ENCODE results near the gene BCL11A.

BCL11A gene

GRCh38 chr2:60544954-60545560 lies 8.4 kb downstream of the BCL11A start:
- no peak for DNase-seq (ENCODE audit: low spot score)

GRCh38 chr2:60544062-60544461 lies 9.4 kb downstream of the BCL11A start:
- DNase-seq (ENCODE audit: low spot score) = no peak

- DNase-seq (ENCODE audit: low spot score) = no peak
Measured at GRCh38 chr2:60541056-60541651, 12.3 kb downstream of the BCL11A start.

- DNase-seq (ENCODE audit: low spot score) = no peak
Measured at GRCh38 chr2:60540074-60540473, 13.4 kb downstream of the BCL11A start.

GRCh38 chr2:60539140-60539539 lies 14.3 kb downstream of the BCL11A start:
- DNase-seq (ENCODE audit: low spot score) = no peak

- DNase-seq (ENCODE audit: low spot score) = no peak
Measured at GRCh38 chr2:60538101-60538500, 15.4 kb downstream of the BCL11A start.

GRCh38 chr2:60536746-60537145 lies 16.7 kb downstream of the BCL11A start:
- no peak for DNase-seq (ENCODE audit: low spot score)

GRCh38 chr2:60535685-60536312 lies 17.7 kb downstream of the BCL11A start:
- no peak for DNase-seq (ENCODE audit: low spot score)

GRCh38 chr2:60534892-60535684 lies 18.4 kb downstream of the BCL11A start:
- no peak for DNase-seq (ENCODE audit: low spot score)

GRCh38 chr2:60534052-60534685 lies 19.3 kb downstream of the BCL11A start:
- no peak for DNase-seq (ENCODE audit: low spot score)

- no peak for DNase-seq (ENCODE audit: low spot score)
Measured at GRCh38 chr2:60533101-60534051, 20.1 kb downstream of the BCL11A start.

GRCh38 chr2:60532421-60532820 lies 21.0 kb downstream of the BCL11A start:
- no peak for DNase-seq (ENCODE audit: low spot score)

- no peak for DNase-seq (ENCODE audit: low spot score)
Measured at GRCh38 chr2:60531701-60532133, 21.7 kb downstream of the BCL11A start.

GRCh38 chr2:60530660-60531281 lies 22.7 kb downstream of the BCL11A start:
- DNase-seq (ENCODE audit: low spot score) = no peak

GRCh38 chr2:60529785-60530627 lies 23.4 kb downstream of the BCL11A start:
- DNase-seq (ENCODE audit: low spot score) = no peak

- no peak for DNase-seq (ENCODE audit: low spot score)
Measured at GRCh38 chr2:60529136-60529784, 24.2 kb downstream of the BCL11A start.

GRCh38 chr2:60528281-60529020 lies 25.0 kb downstream of the BCL11A start:
- DNase-seq (ENCODE audit: low spot score) = no peak

- DNase-seq (ENCODE audit: low spot score) = no peak
Measured at GRCh38 chr2:60527762-60528161, 25.7 kb downstream of the BCL11A start.
